Gastrocnemius medialis (tissue), 4 donors: ENCODE results near the gene PTPRT. TPM values are rescaled to one million over a fixed set of nuclear protein-coding genes. Genes with fewer than 3 reads are reported as not detected.

Experiments used
- ATAC-seq, 2 donors: fragments of 150-250 bp; one replicate each; pipeline ENCODE4 v1.9.1; 2016
- DNase-seq, 2 donors: peaks; one replicate each; pipeline ENCODE4 v3.0.0-alpha.2; 2019
- H3K27ac ChIP-seq, 4 donors: fragments of 200-600 bp; sonication (generic); 1 replicate in 1 of 4; 2 replicates in 3 of 4; pipeline ENCODE4 v1.5.1; 2016 to 2018; ENCODE audit warnings: mild to moderate bottlenecking in 2 of 4, moderate library complexity in 1 of 4
- H3K27me3 ChIP-seq, 3 donors: fragments of 200-600 bp; sonication (generic) in 2 of 3; 1 replicate in 1 of 3; 2 replicates in 2 of 3; pipeline versions ENCODE4 v1.5.1 to v1.6.0; 2016 to 2019; ENCODE audit warnings: mild to moderate bottlenecking in 1 of 3, moderate library complexity in 1 of 3
- H3K36me3 ChIP-seq, 2 donors: fragments of 200-600 bp; sonication (generic) in 1 of 2; one replicate each; pipeline ENCODE4 v1.5.1; 2017 to 2018
- H3K4me1 ChIP-seq, 2 donors: fragments of 200-600 bp; sonication (generic) in 1 of 2; one replicate each; pipeline ENCODE4 v1.5.1; 2016 to 2017; ENCODE audit warnings: mild to moderate bottlenecking in 2 of 2
- H3K4me3 ChIP-seq, 4 donors: fragments of 200-600 bp; sonication (generic) in 3 of 4; 1 replicate in 1 of 4; 2 replicates in 3 of 4; pipeline ENCODE4 v1.5.1; 2016 to 2019; ENCODE audit warnings: mild to moderate bottlenecking in 2 of 4
- H3K9me3 ChIP-seq, 3 donors: fragments of 200-600 bp; sonication (generic) in 2 of 3; 1 replicate in 1 of 3; 2 replicates in 2 of 3; pipeline ENCODE4 v1.5.1; 2016 to 2019
- POLR2A ChIP-seq, 2 donors: fragments of 450-650 bp; IDR thresholded peaks; one replicate each; pipeline ENCODE4 v1.6.1; 2017; ENCODE audit warnings: antibody characterized with exemption in 2 of 2, mild to moderate bottlenecking in 2 of 2, moderate library complexity in 2 of 2
- in situ Hi-C, 4 donors: fragments of 200-750 bp; cut with MboI; loops; one replicate each; pipeline versions ENCODE4 v1.15.0 to v1.8.0; 2017; ENCODE audit warnings: low sequenced_read_pairs in 4 of 4
- intact Hi-C: fragments of 100-400 bp; cut with DNase I; formaldehyde crosslinking; loops from one replicate; pipeline ENCODE4 v1.15.1; 2023; ENCODE audit warnings: low total_unique reads
- total RNA-seq, 4 donors: library from RNA; depleted of rRNA; stranded (reverse); fragments of >200 nt; gene quantifications; one replicate each; pipeline versions ENCODE4 v1.1.0 to v1.2.3, GENCODE V29; 2016
- TF ChIP-seq, protein P1 (sequence below), 5 experiments: fragments of 450-650 bp in 3 of 5; fragments of 200-600 bp in 2 of 5; sonication (generic) in 2 of 5; IDR thresholded peaks in 4 of 5; conservative IDR thresholded peaks in 1 of 5; 1 replicate in 4 of 5; 2 replicates in 1 of 5; pipeline ENCODE4 v1.5.1; 2016 to 2019; ENCODE audit warnings: antibody characterized with exemption in 5 of 5, mild to moderate bottlenecking in 3 of 5, moderate library complexity in 3 of 5

The PTPRT gene
- total RNA-seq, 4 donors from 2014 or later = not detected

DNA sequence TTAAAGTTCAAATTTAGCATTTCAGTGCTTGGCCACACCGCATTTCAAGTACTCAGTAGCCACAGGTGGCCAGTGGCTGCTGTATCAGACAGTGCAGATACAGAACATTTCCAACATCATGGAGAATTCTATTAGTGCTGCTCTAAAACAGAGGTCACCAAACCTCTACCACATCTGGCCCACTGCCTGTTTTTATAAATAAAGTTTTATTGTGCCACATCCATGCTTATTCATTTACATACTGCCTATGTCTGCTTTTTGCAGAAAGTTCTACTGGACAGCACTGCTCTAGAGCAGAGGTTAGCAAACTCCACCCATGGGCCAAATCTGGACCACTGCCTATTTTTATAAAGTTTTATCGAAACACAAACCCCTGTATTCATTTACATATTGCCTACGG lies 3.7 kb upstream of the PTPRT start:
- no peak for DNase-seq
- no peak for ATAC-seq
- in situ Hi-C loops = loop anchor here (5.0 to 25.0 kb wide), 5 partner anchors 981 to 1456 kb away; no protein-coding TSS in a partner anchor
- Histone ChIP-seq H3K4me1 (no peaks in the 10 kb centered on the region), H3K27me3 (peaks cover 21 to 25% (median 24%) of the 10 kb centered on the region in 3 donors), H3K27ac (no peak overlapping the region), H3K9me3 (no peaks in the 10 kb centered on the region), H3K36me3 (no peaks in the 10 kb centered on the region), H3K4me3 (no peak overlapping the region)
- TF ChIP-seq POLR2A (IDR thresholded peaks at IDR 0.05) = no peak
- TF ChIP-seq, protein P1, sequence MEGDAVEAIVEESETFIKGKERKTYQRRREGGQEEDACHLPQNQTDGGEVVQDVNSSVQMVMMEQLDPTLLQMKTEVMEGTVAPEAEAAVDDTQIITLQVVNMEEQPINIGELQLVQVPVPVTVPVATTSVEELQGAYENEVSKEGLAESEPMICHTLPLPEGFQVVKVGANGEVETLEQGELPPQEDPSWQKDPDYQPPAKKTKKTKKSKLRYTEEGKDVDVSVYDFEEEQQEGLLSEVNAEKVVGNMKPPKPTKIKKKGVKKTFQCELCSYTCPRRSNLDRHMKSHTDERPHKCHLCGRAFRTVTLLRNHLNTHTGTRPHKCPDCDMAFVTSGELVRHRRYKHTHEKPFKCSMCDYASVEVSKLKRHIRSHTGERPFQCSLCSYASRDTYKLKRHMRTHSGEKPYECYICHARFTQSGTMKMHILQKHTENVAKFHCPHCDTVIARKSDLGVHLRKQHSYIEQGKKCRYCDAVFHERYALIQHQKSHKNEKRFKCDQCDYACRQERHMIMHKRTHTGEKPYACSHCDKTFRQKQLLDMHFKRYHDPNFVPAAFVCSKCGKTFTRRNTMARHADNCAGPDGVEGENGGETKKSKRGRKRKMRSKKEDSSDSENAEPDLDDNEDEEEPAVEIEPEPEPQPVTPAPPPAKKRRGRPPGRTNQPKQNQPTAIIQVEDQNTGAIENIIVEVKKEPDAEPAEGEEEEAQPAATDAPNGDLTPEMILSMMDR (IDR thresholded peaks at IDR 0.05 in 4 of 5, conservative IDR thresholded peaks at IDR 0.05 in 1 of 5) = no peak
- intact Hi-C loops = no loop called here

GRCh38 chr20:43191946-43192863 lies 2.5 kb upstream of the PTPRT start:
- Histone ChIP-seq H3K9me3 (no peaks in the 10 kb centered on the region), H3K36me3 (no peaks in the 10 kb centered on the region), H3K27ac (no peak overlapping the region), H3K4me3 (no peak overlapping the region), H3K27me3 (peaks cover 30 to 35% (median 30%) of the 10 kb centered on the region in 3 donors), H3K4me1 (no peaks in the 10 kb centered on the region)
- no peak for DNase-seq
- TF ChIP-seq POLR2A (IDR thresholded peaks at IDR 0.05) = no peak
- TF ChIP-seq, protein P1 (IDR thresholded peaks at IDR 0.05 in 4 of 5, conservative IDR thresholded peaks at IDR 0.05 in 1 of 5) = no peak
- in situ Hi-C loops (loop anchor here (5.0 to 25.0 kb wide), 5 partner anchors 980 to 1455 kb away; no protein-coding TSS in a partner anchor), intact Hi-C loops (no loop called here)
- no peak for ATAC-seq

- Histone ChIP-seq H3K4me3 (no peak overlapping the region), H3K27ac (no peak overlapping the region), H3K27me3 (peaks cover 30 to 35% (median 30%) of the 10 kb centered on the region in 3 donors), H3K36me3 (no peaks in the 10 kb centered on the region), H3K4me1 (no peaks in the 10 kb centered on the region), H3K9me3 (no peaks in the 10 kb centered on the region)
- DNase-seq (no peak), ATAC-seq (no peak)
- in situ Hi-C loops = loop anchor here (5.0 to 25.0 kb wide), 5 partner anchors 979 to 1454 kb away; no protein-coding TSS in a partner anchor
- TF ChIP-seq POLR2A (IDR thresholded peaks at IDR 0.05) = no peak
- TF ChIP-seq, protein P1 (IDR thresholded peaks at IDR 0.05 in 4 of 5, conservative IDR thresholded peaks at IDR 0.05 in 1 of 5) = no peak
- intact Hi-C loops = no loop called here
Observed at GRCh38 chr20:43191143-43191542, 1.4 kb upstream of the PTPRT start.

- Histone ChIP-seq H3K27ac (no peak overlapping the region), H3K9me3 (no peaks in the 10 kb centered on the region), H3K27me3 (peaks cover 30 to 35% (median 31%) of the 10 kb centered on the region in 3 donors), H3K4me3 (no peak overlapping the region), H3K36me3 (no peaks in the 10 kb centered on the region), H3K4me1 (no peaks in the 10 kb centered on the region)
- DNase-seq = no peak
- intact Hi-C loops (no loop called here), in situ Hi-C loops (loop anchor here (5.0 to 25.0 kb wide), 5 partner anchors 978 to 1453 kb away; no protein-coding TSS in a partner anchor)
- TF ChIP-seq, protein P1 (IDR thresholded peaks at IDR 0.05 in 4 of 5, conservative IDR thresholded peaks at IDR 0.05 in 1 of 5) = no peak
- no peak for TF ChIP-seq POLR2A (IDR thresholded peaks at IDR 0.05)
- ATAC-seq = no peak
Observed at GRCh38 chr20:43190332-43190953, 737 bp upstream of the PTPRT start.
